Mesenchymal stem cell (in vitro differentiated cells and primary cell): ENCODE measurements around the gene ZBTB7B.
A peak's percentile ranks its signal among the peaks of the same experiment; 100 is the strongest.

ENCODE experiments used
- DNase-seq: peaks from one replicate; pipeline ENCODE4 v3.0.0-alpha.2; 2013
- H2AFZ ChIP-seq: one replicate; pipeline ENCODE4 v1.6.1; 2013; ENCODE audit warnings: low read depth, mild to moderate bottlenecking, control low read depth, inconsistent platforms, low read length, moderate library complexity
- H2AK5ac ChIP-seq: 2 replicates; pipeline ENCODE4 v1.6.1; 2013; ENCODE audit warnings: low read length, moderate library complexity, mild to moderate bottlenecking, inconsistent platforms; ENCODE audit not compliant: severe bottlenecking
- H2BK120ac ChIP-seq: one replicate; pipeline ENCODE4 v1.6.1; 2013; ENCODE audit warnings: low read depth, mild to moderate bottlenecking, inconsistent platforms, low read length, moderate library complexity
- H2BK12ac ChIP-seq, 2 experiments: one replicate each; pipeline ENCODE4 v1.6.1; 2013; ENCODE audit warnings: inconsistent platforms in 2 of 2, low read length in 2 of 2, mild to moderate bottlenecking in 2 of 2, moderate library complexity in 2 of 2, control low read depth in 1 of 2
- H2BK15ac ChIP-seq: one replicate; pipeline ENCODE4 v1.6.1; 2013; ENCODE audit warnings: mild to moderate bottlenecking, low read depth, inconsistent platforms; ENCODE audit not compliant: poor library complexity, severe bottlenecking
- H2BK5ac ChIP-seq: 2 replicates; pipeline ENCODE4 v1.6.1; 2013; ENCODE audit warnings: low read depth, mild to moderate bottlenecking, low read length, control low read depth, inconsistent platforms; ENCODE audit not compliant: poor library complexity, severe bottlenecking
- H3K14ac ChIP-seq, 2 experiments: one replicate each; pipeline ENCODE4 v1.6.1; 2013; ENCODE audit warnings: inconsistent platforms in 2 of 2, low read length in 2 of 2, control low read depth in 1 of 2, mild to moderate bottlenecking in 1 of 2, moderate library complexity in 1 of 2
- H3K18ac ChIP-seq, 2 experiments: one replicate each; pipeline ENCODE4 v1.6.1; 2013; ENCODE audit warnings: inconsistent platforms in 2 of 2, low read length in 2 of 2, control low read depth in 1 of 2, low read depth in 1 of 2, mild to moderate bottlenecking in 1 of 2
- H3K23ac ChIP-seq, 2 experiments: one replicate each; pipeline ENCODE4 v1.6.1; 2013; ENCODE audit warnings: inconsistent platforms in 2 of 2, low read length in 2 of 2, mild to moderate bottlenecking in 2 of 2, moderate library complexity in 2 of 2, control low read depth in 1 of 2
- H3K27ac ChIP-seq: 2 replicates; pipeline ENCODE4 v1.5.1; 2013; ENCODE audit warnings: mild to moderate bottlenecking, moderate library complexity, low read length, control low read depth, inconsistent platforms; ENCODE audit not compliant: poor library complexity, severe bottlenecking
- H3K27me3 ChIP-seq, 2 experiments: 2 replicates each; pipeline versions ENCODE4 v1.6.1 to v1.7.0; 2013; ENCODE audit warnings: low read length in 2 of 2, mild to moderate bottlenecking in 2 of 2, moderate library complexity in 2 of 2, control low read depth in 1 of 2, inconsistent platforms in 1 of 2; ENCODE audit not compliant: control insufficient read depth in 1 of 2, insufficient read depth in 1 of 2
- H3K36me3 ChIP-seq, 2 experiments: 2 replicates each; pipeline versions ENCODE4 v1.6.1 to v1.7.0; 2013; ENCODE audit warnings: low read length in 2 of 2, control low read depth in 1 of 2, inconsistent platforms in 1 of 2, low read depth in 1 of 2, mild to moderate bottlenecking in 1 of 2; ENCODE audit not compliant: insufficient read depth in 2 of 2, control insufficient read depth in 1 of 2
- H3K4ac ChIP-seq, 2 experiments: one replicate each; pipeline ENCODE4 v1.6.1; 2013; ENCODE audit warnings: inconsistent platforms in 2 of 2, low read length in 2 of 2, mild to moderate bottlenecking in 2 of 2, moderate library complexity in 2 of 2, control low read depth in 1 of 2, low read depth in 1 of 2
- H3K4me1 ChIP-seq: 2 replicates; pipeline ENCODE4 v1.6.1; 2013; ENCODE audit warnings: low read depth, low read length, control low read depth; ENCODE audit not compliant: control insufficient read depth, insufficient read depth
- H3K4me2 ChIP-seq: 2 replicates; pipeline ENCODE4 v1.6.1; 2013; ENCODE audit warnings: low read length, mild to moderate bottlenecking, inconsistent platforms; ENCODE audit not compliant: poor library complexity, severe bottlenecking
- H3K4me3 ChIP-seq, 2 experiments: 2 replicates each; pipeline versions ENCODE4 v1.5.1 to v1.7.0; 2013; ENCODE audit warnings: low read length in 2 of 2, mild to moderate bottlenecking in 2 of 2, control low read depth in 1 of 2, low read depth in 1 of 2; ENCODE audit not compliant: insufficient read depth in 1 of 2
- H3K79me1 ChIP-seq: replicated peaks from 2 replicates; pipeline ENCODE4 v1.6.1; 2013; ENCODE audit warnings: mild to moderate bottlenecking, control low read depth, low read length, inconsistent platforms; ENCODE audit not compliant: poor library complexity, severe bottlenecking
- H3K9ac ChIP-seq: 2 replicates; pipeline ENCODE4 v1.7.0; 2013; ENCODE audit warnings: mild to moderate bottlenecking, low read length, moderate library complexity
- H3K9me3 ChIP-seq: 2 replicates; pipeline ENCODE4 v1.7.0; 2013; ENCODE audit warnings: mild to moderate bottlenecking, low read length; ENCODE audit not compliant: control insufficient read depth
- H4K8ac ChIP-seq: one replicate; pipeline ENCODE4 v1.6.1; 2013; ENCODE audit warnings: inconsistent platforms, mild to moderate bottlenecking, low read length, moderate library complexity
- H4K91ac ChIP-seq: one replicate; pipeline ENCODE4 v1.6.1; 2013; ENCODE audit warnings: mild to moderate bottlenecking, low read length, inconsistent platforms
- WGBS: methylation state at CpG from one replicate; pipeline ENCODE4 v1.1.7; 2013; ENCODE audit warnings: mixed read lengths; 5-methylcytosine and 5-hydroxymethylcytosine counted together

Gene ZBTB7B

DNA sequence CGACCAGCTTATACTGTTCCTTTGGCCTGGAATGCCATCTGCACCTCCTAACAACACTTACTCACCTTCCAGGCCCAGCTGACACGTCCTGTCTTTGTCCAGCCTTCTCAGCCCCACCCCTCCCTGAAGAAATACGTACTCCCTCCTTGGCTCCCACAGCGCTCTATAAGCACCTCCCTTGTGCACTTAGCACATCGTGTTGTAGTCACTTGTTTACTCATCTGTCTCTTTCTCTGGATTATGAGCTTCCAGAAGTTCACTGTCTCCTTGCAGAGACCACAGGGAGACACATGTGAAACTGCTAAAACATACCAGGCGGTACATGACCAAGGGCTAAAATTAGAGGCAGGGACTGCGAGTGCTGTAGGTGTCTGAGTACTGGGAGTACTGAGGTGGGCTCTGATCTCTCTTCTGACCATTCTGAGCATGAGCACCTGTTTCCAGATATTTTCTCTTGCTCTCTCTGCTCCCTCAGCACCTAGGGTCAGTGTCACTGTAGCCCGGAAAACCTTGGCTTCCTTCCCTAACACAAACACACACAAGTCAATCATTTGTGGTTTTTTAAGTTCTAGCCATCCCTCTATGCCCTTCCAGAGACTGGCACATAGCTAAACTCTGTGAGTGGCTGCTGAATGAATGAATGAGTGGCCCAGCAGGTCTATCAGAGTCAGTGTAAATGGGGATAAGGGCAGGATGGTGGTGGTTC, 36.2 kb downstream of the ZBTB7B start:
- H2BK5ac ChIP-seq, result peak overlapping the region; percentile 8
- no peak overlapping the region for H2BK120ac ChIP-seq
- no peak overlapping the region for H2BK12ac ChIP-seq
- H3K27me3 ChIP-seq, result peaks cover 0 to 27% of the 10 kb centered on the region in 2 experiments
- no peak overlapping the region for H3K4me3 ChIP-seq
- no peaks in the 10 kb centered on the region for H3K9me3 ChIP-seq
- 55% methylated on average over 8 of the region's 8 CpGs for WGBS
- no peak overlapping the region for H2AK5ac ChIP-seq
- no peaks in the 10 kb centered on the region for H3K79me1 ChIP-seq
- peak; percentile 63 for DNase-seq
- no peak overlapping the region for H3K4me2 ChIP-seq
- no peak overlapping the region for H4K8ac ChIP-seq
- H3K9ac ChIP-seq, result no peak overlapping the region
- H3K4ac ChIP-seq, result no peak overlapping the region
- H3K4me1 ChIP-seq, result peaks cover 2% of the 10 kb centered on the region
- no peak overlapping the region for H3K23ac ChIP-seq
- H4K91ac ChIP-seq, result no peak overlapping the region
- no peak overlapping the region for H2AFZ ChIP-seq
- no peaks in the 10 kb centered on the region for H3K36me3 ChIP-seq
- no peak overlapping the region for H2BK15ac ChIP-seq
- H3K27ac ChIP-seq, result no peak overlapping the region
- H3K18ac ChIP-seq, result no peak overlapping the region
- no peak overlapping the region for H3K14ac ChIP-seq

- Histone ChIP-seq H3K4me2 (no peak overlapping the region), H3K4ac (no peak overlapping the region)
These were observed 36.7 kb downstream of the ZBTB7B start for GRCh38 chr1:155039308-155039669.

DNA sequence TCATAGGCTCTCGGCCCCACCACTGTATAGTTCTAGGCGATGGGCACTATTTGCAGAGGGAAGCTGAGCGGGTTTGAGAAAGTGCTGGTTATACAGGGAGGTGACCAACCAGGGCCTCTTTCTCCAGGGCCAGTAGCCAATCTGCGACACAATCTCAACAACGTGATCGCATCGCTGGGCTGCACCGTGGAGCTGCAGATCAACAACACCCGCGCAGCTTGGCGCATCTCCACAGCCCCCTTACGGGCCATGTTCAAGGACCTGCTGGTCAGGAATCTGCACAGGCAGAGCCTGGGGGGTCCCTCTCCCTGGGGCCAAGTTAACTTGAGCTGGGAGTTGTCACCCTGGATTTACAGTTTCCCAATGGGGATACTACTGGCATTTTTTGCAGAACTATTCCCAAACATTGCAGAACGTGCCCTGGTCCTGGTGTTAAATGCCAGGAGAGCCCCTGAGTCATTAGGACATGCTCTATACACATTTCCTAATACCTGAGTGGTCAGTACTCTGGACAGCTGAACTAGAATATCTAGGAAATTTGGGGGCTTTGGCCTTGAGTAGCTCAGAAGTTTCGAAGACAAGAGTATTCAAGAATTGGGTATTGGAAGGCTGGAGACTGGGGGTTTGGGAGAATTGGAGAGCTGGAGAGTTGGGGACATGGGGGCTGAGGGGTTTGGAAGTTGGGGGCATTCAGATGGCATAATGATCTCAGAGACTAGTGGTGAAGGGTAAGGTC, 37.9 kb downstream of the ZBTB7B start:
- Histone ChIP-seq H3K4me2 (no peak overlapping the region), H3K79me1 (no peaks in the 10 kb centered on the region), H3K4me3 (no peak overlapping the region), H3K27ac (no peak overlapping the region), H2AK5ac (no peak overlapping the region), H2BK15ac (no peak overlapping the region), H3K27me3 (peaks cover 0 to 19% of the 10 kb centered on the region in 2 experiments), H3K9me3 (no peaks in the 10 kb centered on the region), H3K4me1 (peaks cover 12% of the 10 kb centered on the region), H2BK120ac (no peak overlapping the region), H2AFZ (no peak overlapping the region), H3K4ac (no peak overlapping the region), H3K36me3 (no peaks in the 10 kb centered on the region), H4K91ac (no peak overlapping the region), H3K14ac (no peak overlapping the region), H3K23ac (no peak overlapping the region), H2BK12ac (no peak overlapping the region), H2BK5ac (no peak overlapping the region), H4K8ac (no peak overlapping the region), H3K9ac (no peak overlapping the region), H3K18ac (no peak overlapping the region)
- no peak for DNase-seq
- 93% methylated on average over 14 of the region's 14 CpGs for WGBS

More at GRCh38 chr1:155039308-155039669, 36.7 kb downstream of the ZBTB7B start:
- DNase-seq, result no peak
- Histone ChIP-seq H3K79me1 (no peaks in the 10 kb centered on the region), H3K9me3 (no peaks in the 10 kb centered on the region), H3K14ac (no peak overlapping the region), H3K27ac (no peak overlapping the region), H4K8ac (no peak overlapping the region), H3K36me3 (no peaks in the 10 kb centered on the region), H2BK5ac (no peak overlapping the region), H2AK5ac (no peak overlapping the region), H3K23ac (peak overlapping the region in 1 of 2 experiments; percentile 14), H2AFZ (no peak overlapping the region), H3K4me3 (no peak overlapping the region), H3K9ac (no peak overlapping the region), H3K18ac (no peak overlapping the region), H3K4me1 (peaks cover 2% of the 10 kb centered on the region), H2BK120ac (no peak overlapping the region), H2BK12ac (no peak overlapping the region), H3K27me3 (peaks cover 0 to 21% of the 10 kb centered on the region in 2 experiments), H4K91ac (no peak overlapping the region), H2BK15ac (no peak overlapping the region)
- WGBS, result 84% methylated on average over 2 of the region's 4 CpGs

DNA sequence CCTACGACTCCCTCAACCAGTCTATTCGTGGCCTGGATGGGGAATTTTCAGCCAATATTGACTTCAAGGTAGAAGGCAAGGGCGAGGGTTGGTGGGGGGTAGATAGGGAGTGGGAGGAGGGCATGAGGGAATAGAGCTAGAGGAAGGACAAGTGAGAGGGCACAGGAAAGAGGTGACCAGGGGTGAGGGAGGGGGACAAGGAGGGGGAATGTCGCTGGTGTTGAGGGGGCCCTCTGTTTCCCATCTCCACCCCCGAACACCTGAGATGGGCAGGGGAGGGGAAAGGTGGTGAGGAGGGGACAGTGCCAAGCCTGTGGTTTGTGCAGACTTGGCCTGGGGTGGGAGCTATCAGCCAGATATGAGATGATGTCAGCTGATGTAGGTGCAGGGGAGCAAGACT, 40.2 kb downstream of the ZBTB7B start:
- peaks cover 0 to 18% of the 10 kb centered on the region in 2 experiments for H3K27me3 ChIP-seq
- no peaks in the 10 kb centered on the region for H3K36me3 ChIP-seq
- no peak overlapping the region for H3K4ac ChIP-seq
- no peak overlapping the region for H3K23ac ChIP-seq
- WGBS, result 89% methylated on average over 5 of the region's 5 CpGs
- no peak overlapping the region for H2BK120ac ChIP-seq
- no peak overlapping the region for H3K4me3 ChIP-seq
- no peak overlapping the region for H4K91ac ChIP-seq
- no peaks in the 10 kb centered on the region for H3K9me3 ChIP-seq
- H3K79me1 ChIP-seq, result no peaks in the 10 kb centered on the region
- no peak overlapping the region for H3K4me2 ChIP-seq
- H3K9ac ChIP-seq, result no peak overlapping the region
- no peak overlapping the region for H2AK5ac ChIP-seq
- no peak overlapping the region for H2BK5ac ChIP-seq
- no peak overlapping the region for H4K8ac ChIP-seq
- no peak overlapping the region for H3K27ac ChIP-seq
- no peak overlapping the region for H3K18ac ChIP-seq
- H3K4me1 ChIP-seq, result peaks cover 15% of the 10 kb centered on the region
- H2AFZ ChIP-seq, result no peak overlapping the region
- no peak for DNase-seq
- no peak overlapping the region for H3K14ac ChIP-seq
- H2BK15ac ChIP-seq, result no peak overlapping the region
- H2BK12ac ChIP-seq, result no peak overlapping the region
